Skin epidermis (tissue), 12 donors: ENCODE results near the gene SAMD11.
"Not testable (repeated sequence)": the region's sequence is repeated elsewhere in the genome, so short reads cannot be mapped to it uniquely, and the experiment has no call there.

ENCODE experiments used
- H3K27ac ChIP-seq, 21 experiments: fragments of 200-600 bp; sonication (generic) in 11 of 21; one replicate each; pipeline ENCODE4 v1.5.0; 2020; ENCODE audit warnings: mild to moderate bottlenecking in 3 of 21, inconsistent platforms in 2 of 21, moderate library complexity in 2 of 21
- H3K4me3 ChIP-seq, 7 experiments: fragments of 200-600 bp; sonication (generic) in 2 of 7; one replicate each; pipeline ENCODE4 v1.5.0; 2020; ENCODE audit warnings: inconsistent platforms in 2 of 7, mild to moderate bottlenecking in 2 of 7, moderate library complexity in 1 of 7

SAMD11 gene, protein sequence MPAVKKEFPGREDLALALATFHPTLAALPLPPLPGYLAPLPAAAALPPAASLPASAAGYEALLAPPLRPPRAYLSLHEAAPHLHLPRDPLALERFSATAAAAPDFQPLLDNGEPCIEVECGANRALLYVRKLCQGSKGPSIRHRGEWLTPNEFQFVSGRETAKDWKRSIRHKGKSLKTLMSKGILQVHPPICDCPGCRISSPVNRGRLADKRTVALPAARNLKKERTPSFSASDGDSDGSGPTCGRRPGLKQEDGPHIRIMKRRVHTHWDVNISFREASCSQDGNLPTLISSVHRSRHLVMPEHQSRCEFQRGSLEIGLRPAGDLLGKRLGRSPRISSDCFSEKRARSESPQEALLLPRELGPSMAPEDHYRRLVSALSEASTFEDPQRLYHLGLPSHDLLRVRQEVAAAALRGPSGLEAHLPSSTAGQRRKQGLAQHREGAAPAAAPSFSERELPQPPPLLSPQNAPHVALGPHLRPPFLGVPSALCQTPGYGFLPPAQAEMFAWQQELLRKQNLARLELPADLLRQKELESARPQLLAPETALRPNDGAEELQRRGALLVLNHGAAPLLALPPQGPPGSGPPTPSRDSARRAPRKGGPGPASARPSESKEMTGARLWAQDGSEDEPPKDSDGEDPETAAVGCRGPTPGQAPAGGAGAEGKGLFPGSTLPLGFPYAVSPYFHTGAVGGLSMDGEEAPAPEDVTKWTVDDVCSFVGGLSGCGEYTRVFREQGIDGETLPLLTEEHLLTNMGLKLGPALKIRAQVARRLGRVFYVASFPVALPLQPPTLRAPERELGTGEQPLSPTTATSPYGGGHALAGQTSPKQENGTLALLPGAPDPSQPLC

DNA sequence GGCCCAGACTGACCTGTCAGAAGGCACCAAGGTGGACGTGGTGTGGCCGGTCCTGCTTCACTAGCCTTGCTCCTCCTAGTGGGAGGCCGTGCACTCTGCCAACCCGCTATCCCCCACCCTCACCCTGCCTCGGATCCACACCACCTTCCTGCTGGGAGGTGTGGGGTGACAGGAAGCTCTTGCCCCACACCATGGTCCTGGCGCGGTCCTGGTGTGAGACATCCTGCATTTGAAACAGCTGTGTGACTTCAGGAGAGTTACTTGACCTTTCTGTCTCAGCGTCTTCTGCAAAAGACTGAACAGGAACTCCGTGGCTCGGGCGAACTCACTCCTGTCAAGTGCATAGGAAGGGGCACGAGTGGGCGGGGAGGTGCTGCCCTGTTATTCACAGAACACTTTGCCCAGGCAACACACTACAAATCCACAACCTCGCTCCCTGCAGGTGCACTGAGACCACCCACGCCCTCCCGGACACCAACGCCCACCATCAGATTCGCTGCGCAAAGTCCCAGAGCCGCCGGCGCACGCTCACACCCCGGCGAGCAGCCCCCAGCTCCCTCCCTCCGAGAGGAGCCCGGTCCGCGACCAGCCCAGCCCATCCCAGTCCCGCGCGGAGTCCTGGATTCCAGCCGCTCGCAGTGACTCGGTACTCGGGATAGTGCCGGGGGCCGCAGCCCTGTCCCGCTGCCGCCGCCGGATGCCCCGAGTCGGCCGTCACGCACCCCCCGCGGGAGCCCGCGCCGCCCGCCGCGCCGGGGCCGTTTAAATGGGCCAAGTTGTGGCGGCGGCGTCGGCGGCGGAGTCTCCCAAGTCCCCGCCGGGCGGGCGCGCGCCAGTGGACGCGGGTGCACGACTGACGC, at the start of gene SAMD11:
SAMD11 (plus strand) TSS at position 793 of the 860 bp plus-strand sequence. CDS start 509 bp downstream, outside the sequence.
- H3K4me3 ChIP-seq = peak within 1 kb of the TSS; percentile 5 to 49 (median 32)
- H3K27ac ChIP-seq = no peak within 1 kb of the TSS

DNA sequence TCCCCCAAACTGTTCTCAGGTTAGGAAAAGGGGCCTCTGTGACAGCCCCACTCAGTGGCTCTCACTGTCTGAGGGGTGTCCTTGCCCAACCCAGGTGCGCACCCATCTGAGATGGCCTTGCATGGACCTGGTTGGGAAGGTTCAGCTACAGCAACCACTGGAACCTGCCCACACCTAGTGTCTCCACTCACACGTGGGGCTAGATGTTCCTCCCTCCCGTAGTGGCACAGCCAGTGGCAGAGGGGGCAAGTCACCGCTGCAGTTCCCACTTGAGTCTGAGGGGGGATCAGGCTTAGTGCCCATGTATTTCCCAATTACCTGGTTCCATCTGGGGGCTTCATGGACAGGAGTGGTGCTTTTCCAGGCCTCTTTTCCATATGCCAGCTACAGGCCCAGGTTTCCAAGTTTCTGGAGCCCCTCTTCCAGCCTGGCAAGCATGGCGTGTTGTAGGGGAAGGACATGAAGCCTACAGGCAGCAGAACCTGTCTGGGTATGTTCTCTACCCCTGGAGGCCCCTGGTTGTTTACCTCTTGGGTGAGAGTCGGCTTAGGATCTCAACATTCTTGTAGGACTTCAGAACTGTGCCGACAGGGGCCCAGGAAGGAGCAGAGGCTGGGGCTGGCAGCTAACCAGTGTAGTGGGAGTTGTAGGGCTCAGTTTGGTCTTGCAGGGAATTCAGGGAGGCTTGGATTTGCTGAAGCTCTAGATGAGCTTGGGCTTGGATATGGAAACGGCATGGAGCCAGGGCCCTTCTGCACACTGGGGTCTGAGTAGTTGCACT, 47.1 kb upstream of the SAMD11 start:
- H3K4me3 ChIP-seq = not testable (repeated sequence)
- peak overlapping the region in 2 of 21 experiments; percentile 11 to 65 for H3K27ac ChIP-seq

DNA sequence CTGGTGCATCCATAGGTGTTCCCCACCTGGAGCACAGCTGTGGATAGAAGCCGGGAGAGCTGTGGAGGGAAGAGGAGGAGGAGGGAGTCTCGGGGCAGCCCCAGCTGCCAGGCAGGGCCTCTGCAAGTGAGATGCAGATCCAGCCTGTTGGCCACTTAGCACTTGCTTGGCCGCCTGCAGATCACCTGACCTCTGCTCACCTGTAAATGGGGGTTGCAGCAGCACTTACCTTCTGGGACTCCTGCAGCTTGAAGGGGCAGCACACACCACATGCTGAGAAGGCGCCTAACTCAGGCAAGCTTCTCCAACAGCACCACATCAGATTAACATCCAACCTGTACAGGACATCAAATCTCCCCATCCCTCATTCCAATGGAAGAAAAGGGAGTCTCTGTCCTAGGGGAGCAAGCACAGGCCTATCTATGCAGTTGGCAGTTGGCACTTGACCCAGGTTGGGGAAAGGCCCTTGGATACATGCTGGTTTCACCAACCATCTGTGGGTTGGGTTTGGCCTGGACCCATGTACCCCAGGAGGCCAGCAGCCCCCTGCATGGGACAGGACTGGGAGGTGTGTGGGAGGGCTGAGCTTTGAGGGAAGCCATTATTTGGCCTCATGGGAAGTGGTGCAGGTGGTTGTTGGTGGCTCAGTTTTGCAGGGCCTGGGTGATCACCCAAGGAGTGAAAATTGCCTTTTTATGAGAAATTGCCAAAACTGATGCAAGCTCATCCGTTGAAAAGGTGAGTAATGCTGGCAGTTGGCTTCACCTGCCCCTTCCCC, 46.3 kb upstream of the SAMD11 start:
- not testable (repeated sequence) for H3K4me3 ChIP-seq
- peak overlapping the region in 3 of 21 experiments; percentile 11 to 65 (median 44) for H3K27ac ChIP-seq

DNA sequence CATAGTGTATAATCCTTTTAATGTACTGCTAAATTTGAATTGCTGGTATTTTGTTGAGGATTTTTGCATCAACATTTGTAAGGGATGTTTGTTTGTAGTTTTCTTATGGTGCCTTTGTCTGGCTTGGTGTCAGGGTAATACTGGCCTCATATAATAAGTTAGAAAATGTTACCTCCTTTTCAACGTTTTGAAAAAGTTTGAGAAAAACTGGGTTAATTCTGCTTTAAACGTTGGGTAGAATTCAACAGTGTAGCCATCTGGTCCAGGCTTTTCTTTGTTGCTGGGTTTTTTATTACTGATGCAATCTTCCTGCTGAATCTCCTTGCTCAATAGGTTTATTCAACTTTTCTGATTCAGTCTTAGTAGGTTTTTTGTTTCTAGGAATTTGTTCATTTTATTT, 43.2 kb upstream of the SAMD11 start:
- not testable (repeated sequence) for H3K4me3 ChIP-seq, H3K27ac ChIP-seq

DNA sequence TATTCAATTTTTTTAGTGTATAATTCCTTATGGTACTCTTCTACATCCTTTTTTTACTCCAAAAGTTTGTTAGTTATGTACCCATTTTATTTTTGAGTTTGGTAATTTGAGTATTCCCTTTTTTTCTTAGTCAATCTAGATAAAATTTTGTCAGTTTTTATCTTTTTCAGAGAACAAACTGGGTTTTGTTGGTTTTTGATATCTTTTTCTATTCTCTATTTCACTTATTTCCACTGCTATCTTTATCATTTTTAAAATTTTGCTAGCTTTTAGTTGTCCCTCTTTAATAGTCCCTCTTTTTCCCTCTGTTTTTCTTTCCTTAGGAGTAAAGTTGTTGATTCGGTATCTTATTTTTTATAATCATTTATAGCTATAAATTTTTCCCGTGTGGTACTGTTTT, 42.8 kb upstream of the SAMD11 start:
- not testable (repeated sequence) for H3K4me3 ChIP-seq, H3K27ac ChIP-seq

DNA sequence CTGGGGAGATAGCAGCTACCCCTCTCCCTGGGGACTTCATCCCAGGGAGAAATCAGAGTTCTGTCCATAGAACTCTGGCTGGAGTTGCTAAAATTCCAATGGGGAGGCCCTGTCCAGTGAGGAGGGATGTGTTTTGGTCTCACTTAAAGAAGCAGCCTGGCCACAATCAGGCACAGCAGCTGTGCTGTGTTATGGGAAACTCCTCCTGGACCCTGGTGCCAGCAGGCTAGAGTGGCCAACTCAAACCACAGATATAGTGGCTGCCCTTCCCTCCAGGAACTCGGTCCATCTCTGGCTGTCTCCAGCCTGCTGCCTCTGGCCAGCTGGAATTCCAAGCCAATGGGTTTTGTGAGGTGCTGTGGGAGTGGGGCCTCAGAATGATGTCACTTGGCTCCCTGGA, 37.4 kb upstream of the SAMD11 start:
- Histone ChIP-seq H3K27ac (no peak overlapping the region), H3K4me3 (no peak overlapping the region)

DNA sequence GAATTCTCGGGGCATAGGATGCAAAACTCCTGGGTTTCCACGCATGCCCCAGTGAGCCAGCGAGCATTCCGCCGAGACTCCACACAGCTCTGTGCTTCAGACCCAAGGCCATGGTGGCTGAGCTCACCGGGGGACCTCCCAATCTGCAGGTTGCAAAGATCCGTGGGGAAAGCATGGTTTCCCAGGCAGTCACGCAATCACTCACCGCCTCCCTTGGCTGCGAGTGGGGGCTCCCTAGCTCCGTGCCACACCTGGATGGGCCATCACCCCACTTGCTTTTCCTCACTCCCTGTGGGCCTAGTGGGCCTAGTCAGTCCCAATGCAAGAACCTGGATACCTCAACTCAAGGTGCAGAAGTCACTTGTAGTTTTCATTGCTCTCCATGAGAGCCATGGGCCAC, 37.0 kb upstream of the SAMD11 start:
- H3K4me3 ChIP-seq = no peak overlapping the region
- no peak overlapping the region for H3K27ac ChIP-seq

DNA sequence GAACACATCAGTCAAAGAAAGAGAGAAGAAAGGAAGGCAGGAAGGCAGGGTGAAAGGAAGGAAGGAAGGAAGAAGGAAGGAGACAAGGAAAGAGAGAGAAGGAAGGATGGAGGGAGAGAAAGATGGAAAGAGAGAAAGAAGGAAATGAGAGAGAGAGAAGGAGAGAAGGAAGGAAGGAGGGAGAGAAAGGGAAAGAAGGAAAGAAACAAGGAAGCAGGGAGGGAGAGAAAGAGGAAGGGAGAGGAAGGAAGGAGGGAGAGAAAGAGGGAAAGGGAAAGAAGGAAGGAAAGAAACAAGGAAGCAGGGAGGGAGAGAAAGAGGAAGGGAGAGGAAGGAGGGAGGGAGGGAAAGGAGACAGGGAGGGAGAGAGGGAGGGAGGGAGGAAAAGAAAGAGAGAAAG, 35.4 kb upstream of the SAMD11 start:
- H3K27ac ChIP-seq = no peak overlapping the region
- H3K4me3 ChIP-seq = no peak overlapping the region

DNA sequence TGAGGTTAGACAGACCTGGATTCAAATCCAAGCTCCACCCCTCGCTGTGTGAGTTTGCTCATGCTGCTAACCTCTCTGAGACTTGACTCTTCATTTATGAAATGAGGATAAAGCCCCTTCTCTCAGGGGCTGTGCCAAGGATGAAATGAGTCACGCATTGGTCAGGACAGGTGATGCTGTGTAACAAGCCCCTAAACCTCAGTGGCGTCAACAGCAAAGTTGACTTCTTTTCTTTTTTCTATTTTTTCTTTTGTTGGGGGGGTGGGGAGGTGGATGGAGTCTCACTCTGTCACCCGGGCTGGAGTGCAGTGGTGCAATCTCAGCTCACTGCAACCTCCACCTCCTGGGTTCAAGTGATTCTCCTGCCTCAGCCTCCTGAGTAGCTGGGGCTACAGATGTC, 33.9 kb upstream of the SAMD11 start:
- H3K27ac ChIP-seq, H3K4me3 ChIP-seq: not testable (repeated sequence)

DNA sequence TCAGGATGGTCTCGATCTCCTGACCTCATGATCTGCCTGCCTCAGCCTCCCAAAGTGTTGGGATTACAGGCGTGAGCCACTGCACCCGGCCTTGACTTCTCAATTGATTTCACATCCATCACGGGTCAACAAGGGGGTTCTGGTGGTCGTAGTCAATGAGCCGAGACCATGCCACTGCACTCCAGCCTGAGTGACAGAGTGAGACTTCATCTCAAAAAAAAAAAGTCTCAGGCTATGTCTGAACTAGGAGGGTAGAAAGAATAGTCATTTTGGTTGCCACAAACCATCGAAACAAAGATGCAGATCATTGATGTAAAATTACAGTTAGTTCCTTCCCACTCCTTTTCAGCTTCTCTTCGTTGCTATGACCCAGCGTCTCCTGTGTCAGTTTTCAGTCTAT, 33.5 kb upstream of the SAMD11 start:
- H3K27ac ChIP-seq, H3K4me3 ChIP-seq: not testable (repeated sequence)

DNA sequence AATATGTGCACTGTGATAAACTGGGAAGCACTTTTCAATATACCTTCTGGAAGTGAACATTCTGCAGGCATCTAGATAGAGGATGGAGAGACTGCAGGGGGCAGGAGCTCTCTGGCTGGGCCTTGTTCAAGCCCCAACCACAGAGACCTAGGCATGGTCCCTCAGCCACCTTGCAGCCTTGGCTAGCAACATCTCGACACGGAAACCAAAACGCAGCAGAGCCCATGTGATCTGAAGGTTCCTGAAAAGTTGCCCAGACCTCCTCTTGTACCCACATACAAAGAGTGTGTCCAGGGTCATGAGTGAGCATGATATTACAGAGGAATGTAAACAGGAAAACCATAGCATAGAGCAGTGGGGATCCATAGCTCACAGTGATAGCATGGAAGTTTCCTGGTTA, 33.1 kb upstream of the SAMD11 start:
- Histone ChIP-seq H3K4me3 (no peak overlapping the region), H3K27ac (no peak overlapping the region)

DNA sequence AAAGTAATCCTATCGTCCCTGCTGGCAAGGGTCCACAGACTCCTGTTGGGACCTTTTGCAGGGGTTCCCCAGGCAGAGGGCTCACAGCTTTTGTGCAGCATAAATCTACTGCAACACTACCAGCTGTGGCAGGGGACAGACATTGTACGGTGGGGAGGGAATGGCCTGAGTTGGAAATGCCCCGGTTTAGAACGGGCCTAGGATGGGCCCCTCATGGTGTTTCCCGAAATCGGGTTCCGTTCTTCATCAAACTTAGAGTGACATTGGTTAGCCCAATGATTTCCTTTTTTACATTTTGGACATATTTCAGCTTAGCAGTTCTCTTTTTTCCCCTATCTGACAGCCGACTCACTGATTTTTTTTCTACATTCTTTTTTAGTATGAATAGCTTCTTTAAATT, 26.5 kb upstream of the SAMD11 start:
- H3K4me3 ChIP-seq = no peak overlapping the region
- H3K27ac ChIP-seq = no peak overlapping the region

DNA sequence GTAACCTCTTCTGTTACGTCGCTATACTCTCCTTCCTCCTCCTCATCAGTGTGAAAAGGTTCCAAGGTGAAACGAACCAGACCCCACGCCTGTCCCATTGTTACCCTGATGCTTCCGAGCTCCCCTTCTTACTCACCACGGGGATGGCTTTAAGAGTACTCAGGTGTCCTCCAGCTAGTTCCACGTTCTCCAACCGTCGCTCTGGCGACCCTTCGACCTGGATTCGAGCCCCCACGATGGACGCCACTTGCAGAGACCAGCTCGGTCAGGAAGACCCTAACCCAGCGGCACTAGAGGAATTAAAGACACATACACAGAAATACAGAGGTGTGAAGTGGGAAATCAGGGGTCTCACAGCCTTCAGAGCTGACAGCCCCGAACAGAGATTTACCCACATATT, 25.8 kb upstream of the SAMD11 start:
- not testable (repeated sequence) for H3K27ac ChIP-seq, H3K4me3 ChIP-seq

DNA sequence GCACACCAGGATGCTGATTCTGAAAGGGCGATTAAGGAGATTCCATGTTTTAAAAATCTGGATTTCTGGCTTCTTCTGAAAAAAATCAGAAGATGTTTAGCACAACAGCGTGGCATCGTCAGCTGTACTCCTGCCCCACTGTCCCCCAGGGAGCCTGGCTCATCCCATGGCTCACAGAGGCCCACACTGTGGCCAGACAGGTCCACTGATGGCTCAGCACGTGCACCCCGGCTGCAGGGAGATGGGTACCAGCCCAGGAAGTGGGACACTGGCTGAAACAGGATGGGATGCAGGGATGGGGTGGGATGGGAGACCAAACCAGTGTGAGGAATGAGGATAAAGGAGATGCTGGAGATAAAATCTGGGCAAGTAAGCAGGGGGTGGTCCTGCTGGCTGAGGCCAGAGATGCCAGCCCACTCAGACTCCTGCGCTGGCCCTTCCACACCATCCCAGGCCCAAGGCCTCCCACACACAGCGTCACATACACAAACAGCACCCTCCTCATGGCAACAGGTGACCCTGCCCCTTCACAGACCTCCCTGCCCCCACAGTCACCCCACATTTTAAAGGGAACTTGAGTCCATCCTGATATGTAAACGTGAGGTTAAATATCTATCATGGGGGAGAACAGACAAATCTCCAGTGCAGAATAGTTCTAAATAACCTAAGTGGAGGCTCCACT, 23.9 kb upstream of the SAMD11 start:
- Histone ChIP-seq H3K27ac (no peak overlapping the region), H3K4me3 (no peak overlapping the region)

DNA sequence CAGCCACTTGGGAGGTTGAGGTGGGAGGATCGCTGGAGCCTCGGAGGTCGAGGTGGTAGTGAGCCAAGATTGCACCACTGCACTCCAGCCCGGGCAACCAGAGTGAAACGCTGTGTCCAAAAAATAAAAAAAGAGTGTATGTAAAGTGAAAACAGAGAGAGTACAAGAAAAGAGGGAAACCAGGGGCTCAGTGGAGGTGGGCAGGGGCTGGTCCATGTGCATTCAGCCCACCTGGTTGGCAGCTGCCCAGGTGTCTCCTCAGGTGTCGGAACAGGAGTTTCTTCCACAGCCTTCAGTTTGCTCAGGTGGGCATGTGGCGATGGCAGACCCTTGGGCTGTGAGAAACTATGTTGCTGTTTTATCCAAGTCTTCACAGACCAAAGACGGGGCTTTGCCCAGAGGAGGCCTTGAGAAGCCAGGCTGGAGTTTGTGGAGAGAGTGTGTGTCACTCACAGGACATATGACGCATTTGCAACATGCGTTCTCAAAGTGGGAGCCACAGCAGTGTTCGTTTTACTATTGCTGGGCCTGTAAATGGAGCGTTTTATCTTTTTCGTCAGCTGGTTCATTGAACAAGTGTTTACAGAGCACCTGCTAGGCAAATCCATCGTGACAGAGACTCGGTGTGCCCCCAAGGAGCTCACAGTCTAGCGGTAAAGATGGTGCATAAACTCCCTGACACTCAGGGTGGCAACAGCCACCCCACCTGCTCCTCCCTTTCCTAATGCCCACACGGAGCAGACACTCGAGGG, 22.4 kb upstream of the SAMD11 start:
- Histone ChIP-seq H3K4me3 (no peak overlapping the region), H3K27ac (no peak overlapping the region)

DNA sequence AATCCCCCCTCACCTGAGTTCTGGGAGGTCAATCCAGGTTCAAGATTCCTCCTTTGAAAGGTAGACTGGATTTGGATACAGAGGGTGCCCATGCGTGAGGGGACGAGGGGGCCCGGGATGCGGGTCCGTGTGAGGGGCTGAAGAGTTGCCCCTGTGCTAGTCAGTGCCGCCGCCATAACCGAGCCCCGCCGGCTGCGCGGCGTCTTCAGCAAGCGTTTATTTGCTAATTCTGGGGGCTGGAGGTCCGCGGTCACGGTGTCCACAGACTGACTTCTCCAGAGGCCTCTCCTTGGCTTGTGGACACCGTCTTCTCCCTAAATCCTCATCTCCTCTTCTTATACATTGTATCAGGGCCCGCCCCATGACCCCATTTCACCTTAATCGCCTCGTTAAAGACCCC, 20.9 kb upstream of the SAMD11 start:
- H3K4me3 ChIP-seq = no peak overlapping the region
- no peak overlapping the region for H3K27ac ChIP-seq

DNA sequence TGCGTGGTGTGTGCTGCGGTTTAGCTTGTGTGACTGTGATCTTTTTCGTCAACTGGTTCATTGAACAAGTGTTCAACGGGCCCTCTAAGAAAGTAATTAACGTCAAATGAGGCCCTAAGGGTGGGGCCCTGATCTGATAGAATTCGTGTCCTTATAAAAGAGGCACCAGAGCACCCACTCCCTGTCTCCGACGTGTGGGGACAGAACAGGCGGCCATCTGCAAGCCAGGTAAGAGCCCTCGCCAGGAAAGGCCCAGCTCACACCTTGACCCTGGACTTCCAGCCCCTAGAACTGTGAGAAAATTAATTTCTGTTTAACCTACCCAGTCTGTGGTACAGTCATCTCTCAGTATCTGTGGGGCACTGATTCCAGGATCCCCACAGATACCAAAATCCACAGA, 20.4 kb upstream of the SAMD11 start:
- Histone ChIP-seq H3K27ac (no peak overlapping the region), H3K4me3 (no peak overlapping the region)
